LNCaP clone FGC (cell line): Measurements from ENCODE around the gene ARMC5.
"Not testable (repeated sequence)": the region's sequence is repeated elsewhere in the genome, so short reads cannot be mapped to it uniquely, and the experiment has no call there.

ENCODE experiments used
- DNase-seq: peaks from one replicate; pipeline ENCODE4 v3.0.0-alpha.2; 2011; ENCODE audit warnings: low read depth
- H3K4me3 ChIP-seq: 2 replicates; pipeline ENCODE4 v1.5.1; 2011; ENCODE audit warnings: mild to moderate bottlenecking, low read depth, low read length, control low read depth
- CTCF ChIP-seq: IDR thresholded peaks from 2 replicates; pipeline ENCODE4 v1.5.1; 2012; ENCODE audit warnings: mild to moderate bottlenecking; ENCODE audit not compliant: control insufficient read depth, insufficient read depth; ENCODE audit errors: extremely low read depth

The ARMC5 gene

GRCh38 chr16:31480851-31481536, 21.7 kb downstream of the ARMC5 start:
- DNase-seq = no peak

GRCh38 chr16:31483081-31483480, 23.8 kb downstream of the ARMC5 start, which contains the start of gene SLC5A2:
SLC5A2 (plus strand) TSS chr16:31483123; CDS start chr16:31483137, 14 bp downstream.
- TF ChIP-seq CTCF = no peak
- no peak for DNase-seq
- no peak within 1 kb of the TSS for H3K4me3 ChIP-seq

More at GRCh38 chr16:31480851-31481536, 21.7 kb downstream of the ARMC5 start:
- no peak for TF ChIP-seq CTCF
- H3K4me3 ChIP-seq = no peak overlapping the region

DNA sequence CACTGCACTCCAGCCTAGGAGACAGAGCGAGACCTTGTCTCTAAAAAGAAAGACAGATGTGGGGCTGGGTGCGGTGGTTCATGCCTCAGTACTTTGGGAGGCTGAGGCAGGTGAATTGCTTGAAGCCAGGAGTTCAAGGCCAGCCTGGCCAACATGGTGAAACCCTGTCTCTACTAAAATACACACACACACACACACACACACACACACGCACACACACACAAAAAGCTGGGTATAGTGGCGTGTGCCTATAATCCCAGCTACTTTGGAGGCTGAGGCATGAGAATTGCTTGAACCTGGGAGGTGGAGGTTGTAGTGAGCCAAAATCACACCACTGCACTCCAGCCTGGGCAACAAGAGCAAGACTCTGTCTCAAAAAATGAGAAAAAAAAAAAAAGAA, 24.7 kb downstream of the ARMC5 start:
- H3K4me3 ChIP-seq = not testable (repeated sequence)

DNA sequence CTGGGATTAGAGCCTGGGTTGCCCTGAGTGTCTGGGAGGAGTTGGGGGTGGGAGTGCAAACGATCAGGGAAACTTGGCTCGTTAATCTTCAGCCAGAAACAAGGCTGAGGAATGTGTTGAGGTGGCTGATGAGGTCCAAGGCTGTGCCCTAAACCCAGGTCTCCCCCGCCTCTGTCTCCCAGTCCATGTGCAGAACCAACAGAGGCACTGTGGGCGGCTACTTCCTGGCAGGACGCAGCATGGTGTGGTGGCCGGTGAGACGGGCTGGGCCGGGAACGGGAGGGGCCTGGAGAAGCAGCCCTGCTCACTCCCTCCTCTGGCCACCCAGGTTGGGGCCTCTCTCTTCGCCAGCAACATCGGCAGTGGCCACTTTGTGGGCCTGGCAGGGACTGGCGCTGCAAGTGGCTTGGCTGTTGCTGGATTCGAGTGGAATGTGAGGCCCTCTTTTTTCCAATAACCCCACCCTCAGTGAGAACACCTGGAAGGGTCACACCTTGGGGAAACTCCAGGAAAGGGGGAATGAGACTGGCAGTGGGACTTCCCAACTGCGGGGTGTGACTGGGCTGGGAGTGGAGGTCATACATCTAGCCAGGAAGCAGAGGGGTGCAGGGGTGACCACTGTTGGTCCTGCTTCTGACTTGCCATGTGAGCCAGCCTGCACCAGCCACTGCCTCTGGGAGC, 25.3 kb downstream of the ARMC5 start:
- H3K4me3 ChIP-seq = no peak overlapping the region
- TF ChIP-seq CTCF = no peak
- no peak for DNase-seq

More for the DNA sequence above, 24.7 kb downstream of the ARMC5 start:
- not testable (repeated sequence) for DNase-seq

DNA sequence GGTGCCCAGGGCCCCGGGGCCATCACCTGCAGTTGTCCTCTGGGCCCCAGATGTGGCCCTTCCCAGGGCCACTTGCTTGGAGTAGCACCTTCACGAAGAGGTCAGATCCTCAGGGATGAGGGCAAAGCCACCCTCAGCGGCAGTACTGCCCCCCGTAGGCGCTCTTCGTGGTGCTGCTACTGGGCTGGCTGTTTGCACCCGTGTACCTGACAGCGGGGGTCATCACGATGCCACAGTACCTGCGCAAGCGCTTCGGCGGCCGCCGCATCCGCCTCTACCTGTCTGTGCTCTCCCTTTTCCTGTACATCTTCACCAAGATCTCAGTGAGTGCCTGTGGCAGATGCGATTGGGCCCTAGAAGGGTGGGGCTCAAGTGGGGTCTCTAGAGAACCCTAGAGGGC, 26.3 kb downstream of the ARMC5 start:
- H3K4me3 ChIP-seq = no peak overlapping the region
- no peak for DNase-seq
- TF ChIP-seq CTCF = no peak

GRCh38 chr16:31486045-31486444, 26.7 kb downstream of the ARMC5 start:
- no peak for TF ChIP-seq CTCF
- no peak for DNase-seq
- no peak overlapping the region for H3K4me3 ChIP-seq

DNA sequence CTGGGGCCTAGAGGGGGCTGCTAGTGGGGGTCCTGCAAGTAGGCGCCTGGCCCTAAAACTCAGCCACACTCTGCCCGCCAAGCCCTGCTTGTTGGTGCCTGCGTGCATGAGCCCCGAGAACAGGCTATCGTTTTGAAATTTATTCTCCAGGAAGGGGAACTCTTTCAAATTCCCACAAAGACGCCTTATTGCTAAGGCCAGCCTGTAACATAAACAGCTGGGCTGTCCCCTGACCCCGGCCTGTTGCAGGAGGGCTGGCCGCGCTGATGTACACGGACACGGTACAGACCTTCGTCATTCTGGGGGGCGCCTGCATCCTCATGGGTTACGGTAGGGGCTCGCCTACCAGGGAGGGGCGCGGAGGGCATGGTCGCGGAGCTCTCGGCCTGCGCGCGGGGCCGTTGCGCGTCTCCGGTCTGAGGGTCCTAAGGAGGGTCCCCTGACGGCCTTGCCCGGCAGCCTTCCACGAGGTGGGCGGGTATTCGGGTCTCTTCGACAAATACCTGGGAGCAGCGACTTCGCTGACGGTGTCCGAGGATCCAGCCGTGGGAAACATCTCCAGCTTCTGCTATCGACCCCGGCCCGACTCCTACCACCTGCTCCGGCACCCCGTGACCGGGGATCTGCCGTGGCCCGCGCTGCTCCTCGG, 27.9 kb downstream of the ARMC5 start:
- peak overlapping the region; percentile 49 for H3K4me3 ChIP-seq
- TF ChIP-seq CTCF = no peak
- DNase-seq = no peak
